Neural progenitor cell (in vitro differentiated cells): ENCODE results near the gene KAT8.

Experiments
- CTCF ChIP-seq: fragments of 200-600 bp; sonication (generic); IDR thresholded peaks from 2 replicates; pipeline ENCODE4 v1.5.1; 2017; ENCODE audit warnings: antibody characterized with exemption, mild to moderate bottlenecking
- EZH2 ChIP-seq: fragments of 200-600 bp; sonication (generic); IDR thresholded peaks from 2 replicates; pipeline ENCODE4 v1.6.1; 2017; ENCODE audit warnings: antibody characterized with exemption, mild to moderate bottlenecking, moderate library complexity
- EZH2phosphoT487 ChIP-seq: fragments of 200-600 bp; sonication (generic); IDR thresholded peaks from 2 replicates; pipeline ENCODE4 v1.6.1; 2017; ENCODE audit warnings: antibody characterized with exemption

- TF ChIP-seq EZH2phosphoT487 (no peak), CTCF (no peak), EZH2 (no peak)
These were observed 15.6 kb downstream of the KAT8 start for GRCh38 chr16:31133046-31133501.
